ENCODE results near the gene PLEKHG5.

GRCh38 chr1:6473974-6474814 lies 17.3 kb downstream of the PLEKHG5 start:
- TF ChIP-seq POLR2A (IDR thresholded peaks at IDR 0.05) = no peak
- TF ChIP-seq, protein P1, sequence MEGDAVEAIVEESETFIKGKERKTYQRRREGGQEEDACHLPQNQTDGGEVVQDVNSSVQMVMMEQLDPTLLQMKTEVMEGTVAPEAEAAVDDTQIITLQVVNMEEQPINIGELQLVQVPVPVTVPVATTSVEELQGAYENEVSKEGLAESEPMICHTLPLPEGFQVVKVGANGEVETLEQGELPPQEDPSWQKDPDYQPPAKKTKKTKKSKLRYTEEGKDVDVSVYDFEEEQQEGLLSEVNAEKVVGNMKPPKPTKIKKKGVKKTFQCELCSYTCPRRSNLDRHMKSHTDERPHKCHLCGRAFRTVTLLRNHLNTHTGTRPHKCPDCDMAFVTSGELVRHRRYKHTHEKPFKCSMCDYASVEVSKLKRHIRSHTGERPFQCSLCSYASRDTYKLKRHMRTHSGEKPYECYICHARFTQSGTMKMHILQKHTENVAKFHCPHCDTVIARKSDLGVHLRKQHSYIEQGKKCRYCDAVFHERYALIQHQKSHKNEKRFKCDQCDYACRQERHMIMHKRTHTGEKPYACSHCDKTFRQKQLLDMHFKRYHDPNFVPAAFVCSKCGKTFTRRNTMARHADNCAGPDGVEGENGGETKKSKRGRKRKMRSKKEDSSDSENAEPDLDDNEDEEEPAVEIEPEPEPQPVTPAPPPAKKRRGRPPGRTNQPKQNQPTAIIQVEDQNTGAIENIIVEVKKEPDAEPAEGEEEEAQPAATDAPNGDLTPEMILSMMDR (IDR thresholded peaks at IDR 0.05) = no peak

All from transverse colon (tissue), 3 donors.